Inferior parietal cortex (tissue), 1 donor: ENCODE data around the gene CAMTA1.

Source experiments
- DNase-seq: peaks from one replicate; pipeline ENCODE4 v3.0.0-alpha.2; 2016; ENCODE audit errors: extremely low spot score

CAMTA1 gene

DNA sequence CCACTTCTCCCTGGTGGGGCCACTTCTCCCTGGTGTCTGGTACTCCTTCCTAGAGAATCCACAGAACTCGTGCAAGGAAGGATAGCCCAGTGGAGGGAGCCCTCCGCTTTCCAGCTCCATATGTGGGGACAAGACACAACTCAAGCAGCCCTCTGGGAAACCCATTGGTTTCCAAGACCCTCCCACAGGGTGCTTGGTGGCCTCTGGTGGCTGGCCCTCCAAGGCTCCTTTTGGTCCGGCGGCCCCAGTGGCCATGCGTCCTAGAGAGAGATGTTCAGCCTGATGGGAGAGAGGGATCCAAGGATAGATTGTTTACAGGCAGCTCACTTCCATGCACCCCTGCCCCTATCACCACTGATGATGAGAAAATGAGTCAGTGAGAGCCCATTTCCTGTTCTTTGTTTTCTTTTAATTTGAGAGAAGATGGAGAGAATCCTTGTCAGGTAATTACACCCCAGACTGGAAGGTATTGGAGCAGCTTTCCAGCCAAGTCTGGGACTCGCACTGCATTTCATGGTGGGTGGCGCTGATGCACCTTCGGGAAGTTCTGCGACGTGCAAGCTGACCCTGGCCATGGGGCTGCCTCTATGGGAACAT is 499.7 kb downstream of the CAMTA1 start:
- DNase-seq, result no peak

DNA sequence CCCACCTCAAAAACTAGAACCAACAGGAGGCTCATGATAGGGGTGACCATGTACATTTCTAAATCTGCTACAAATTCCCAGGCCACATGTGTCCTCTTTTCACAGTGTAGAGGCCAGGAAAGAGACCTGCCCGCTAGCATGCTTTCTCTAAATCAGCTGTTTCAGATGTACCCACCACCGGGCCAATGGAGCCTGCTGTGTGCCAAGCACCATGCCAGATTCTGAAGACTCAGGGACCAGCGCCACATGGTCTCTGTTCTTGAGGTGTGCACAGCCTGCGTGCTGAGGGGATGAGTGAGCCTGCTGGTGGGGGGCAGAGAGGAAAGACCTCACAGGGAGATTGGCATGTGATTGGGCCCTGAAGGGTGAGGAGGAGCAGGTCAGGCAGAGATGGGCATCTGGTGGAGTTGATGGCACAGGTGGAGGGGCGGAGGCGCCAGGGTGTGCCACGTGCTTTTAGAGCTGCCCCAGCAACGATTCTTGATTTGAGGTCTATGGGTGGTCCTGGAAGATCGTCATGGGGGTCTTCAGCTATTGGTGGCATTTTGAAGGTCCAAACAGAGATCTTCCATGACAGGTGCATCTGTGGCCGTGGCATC is 500.7 kb downstream of the CAMTA1 start:
- no peak for DNase-seq

DNA sequence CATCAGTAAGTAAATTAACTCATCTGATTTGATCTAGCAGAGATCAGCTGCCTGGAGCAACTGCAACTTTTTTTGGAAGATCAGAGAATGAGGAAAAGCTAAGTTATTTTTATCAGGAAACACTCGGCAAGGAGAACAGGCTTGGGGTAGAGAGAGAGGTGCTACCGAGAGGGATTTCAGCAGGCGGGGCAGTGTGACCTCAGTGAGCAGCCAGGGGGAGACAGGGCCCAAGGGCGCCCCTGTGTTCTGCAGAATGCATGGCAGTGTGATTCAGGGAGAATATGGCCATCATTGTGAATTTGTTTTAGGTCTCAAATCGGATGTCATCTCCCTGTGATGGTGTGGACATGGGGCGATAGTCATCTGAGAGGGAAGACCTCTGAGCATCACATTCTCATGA is 501.8 kb downstream of the CAMTA1 start:
- DNase-seq, result no peak

DNA sequence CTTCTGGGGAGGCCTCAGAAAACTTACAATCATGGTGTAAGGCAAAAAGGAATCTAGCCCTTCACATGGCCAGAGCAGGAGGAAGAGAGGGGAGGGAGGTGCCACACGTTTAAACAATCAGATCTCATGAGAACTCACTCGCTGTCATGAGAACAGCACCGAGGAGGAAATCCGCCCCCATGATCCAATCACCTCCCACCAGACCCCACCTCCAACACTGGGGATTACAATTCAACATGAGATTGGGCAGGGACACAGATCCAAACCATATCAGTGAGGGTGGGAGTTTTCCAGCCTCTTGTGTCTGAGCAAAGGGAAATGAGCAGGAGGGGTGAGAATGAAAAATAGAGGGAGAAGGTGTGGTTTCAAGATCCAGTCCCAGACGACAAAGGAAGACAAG is 503.7 kb downstream of the CAMTA1 start:
- DNase-seq, result no peak

DNA sequence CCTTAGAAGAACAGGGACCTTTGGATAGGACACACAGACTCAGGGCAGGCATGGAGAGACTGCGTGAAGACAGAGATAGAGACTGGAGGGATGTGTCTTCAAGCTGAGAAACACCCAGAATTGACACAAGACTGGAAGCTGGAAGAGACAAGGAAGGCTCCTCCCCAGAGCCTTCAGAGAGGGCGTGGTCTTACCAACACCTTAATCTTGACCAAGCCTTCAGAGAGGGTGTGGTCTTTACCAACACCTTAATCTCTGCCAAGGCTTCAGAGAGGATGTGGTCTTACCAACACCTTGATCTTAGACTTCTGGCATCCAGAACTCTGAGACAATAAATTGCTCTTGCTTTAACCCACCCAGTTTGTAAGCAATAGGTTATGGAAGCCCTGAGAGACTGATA is 504.4 kb downstream of the CAMTA1 start:
- no peak for DNase-seq

DNA sequence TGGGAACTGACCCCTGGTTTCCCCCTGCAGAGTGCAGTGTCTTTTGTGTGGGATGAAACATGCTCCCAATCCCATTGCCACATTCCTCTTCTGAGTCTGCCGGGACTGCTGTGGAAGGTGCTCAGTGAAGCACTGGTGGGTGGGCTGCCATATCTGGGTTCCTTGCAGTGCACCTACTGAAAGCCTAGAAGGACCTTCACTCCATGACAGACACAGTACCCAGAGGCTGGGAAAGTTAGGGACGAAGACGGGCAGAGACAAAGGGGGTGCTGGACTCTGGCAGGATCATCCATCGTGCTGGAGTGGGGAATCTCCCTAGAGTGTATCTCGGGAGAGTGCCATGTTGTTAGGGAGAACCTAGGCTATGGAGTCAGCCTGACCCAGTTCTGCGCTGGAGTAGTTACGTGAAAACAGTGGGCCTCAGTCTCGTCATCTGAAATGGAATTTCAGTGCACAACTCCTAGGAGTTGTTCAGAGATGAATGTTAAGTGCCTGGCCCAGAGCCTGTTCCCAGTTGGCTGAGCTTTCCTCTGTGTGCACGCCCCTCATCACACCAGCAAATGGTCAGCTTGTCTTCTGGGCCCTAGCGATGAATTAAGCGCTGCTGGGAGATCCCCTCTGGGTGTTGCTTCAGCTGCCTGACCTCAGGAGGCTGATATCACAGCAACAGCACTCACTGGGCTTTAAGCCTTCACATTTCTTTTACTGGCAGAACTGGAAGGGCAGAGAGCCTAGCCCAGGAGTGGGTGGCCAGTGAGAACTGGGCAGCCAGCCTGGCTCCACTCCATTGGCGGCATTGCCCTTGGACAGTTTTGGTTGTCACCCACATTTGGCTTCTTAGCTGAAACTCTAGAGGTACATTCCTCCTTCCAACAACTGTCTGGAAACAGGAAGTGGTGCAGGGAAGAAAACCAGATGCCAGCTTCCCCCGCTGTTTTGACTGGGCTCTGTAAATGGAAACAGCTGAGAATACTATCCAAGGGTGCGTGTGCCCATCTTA is 506.0 kb downstream of the CAMTA1 start:
- peak; percentile 38 for DNase-seq

DNA sequence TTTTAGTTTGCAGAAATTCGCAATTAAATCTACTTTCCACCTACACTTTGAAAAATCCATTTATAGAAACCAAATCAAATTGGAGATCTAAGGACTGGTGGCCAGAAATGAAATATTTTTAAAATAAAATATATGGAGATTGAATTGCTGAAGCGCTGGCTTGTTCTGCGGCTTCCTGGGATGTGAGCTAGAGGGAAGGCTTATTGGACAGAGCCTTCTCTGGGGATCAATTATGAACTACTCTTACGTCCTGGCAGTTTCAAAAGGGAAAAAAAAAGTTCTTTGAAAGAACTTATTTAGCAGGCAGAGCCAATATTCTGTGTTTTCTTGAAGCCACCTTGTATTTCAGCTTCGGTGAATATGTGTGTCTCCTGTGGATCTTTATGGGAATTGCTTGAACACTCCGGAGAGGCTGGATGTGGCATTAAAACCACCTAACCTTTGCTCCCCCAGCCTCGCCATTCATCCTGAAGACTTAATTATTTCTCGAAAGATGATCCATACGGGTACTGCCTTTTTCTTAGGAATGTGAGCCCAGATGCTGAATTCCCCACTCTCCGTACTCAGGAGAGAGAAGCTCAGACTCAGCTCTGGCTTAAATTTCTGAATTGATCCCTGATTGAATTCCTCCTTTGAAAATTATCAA is 506.9 kb downstream of the CAMTA1 start:
- no peak for DNase-seq

DNA sequence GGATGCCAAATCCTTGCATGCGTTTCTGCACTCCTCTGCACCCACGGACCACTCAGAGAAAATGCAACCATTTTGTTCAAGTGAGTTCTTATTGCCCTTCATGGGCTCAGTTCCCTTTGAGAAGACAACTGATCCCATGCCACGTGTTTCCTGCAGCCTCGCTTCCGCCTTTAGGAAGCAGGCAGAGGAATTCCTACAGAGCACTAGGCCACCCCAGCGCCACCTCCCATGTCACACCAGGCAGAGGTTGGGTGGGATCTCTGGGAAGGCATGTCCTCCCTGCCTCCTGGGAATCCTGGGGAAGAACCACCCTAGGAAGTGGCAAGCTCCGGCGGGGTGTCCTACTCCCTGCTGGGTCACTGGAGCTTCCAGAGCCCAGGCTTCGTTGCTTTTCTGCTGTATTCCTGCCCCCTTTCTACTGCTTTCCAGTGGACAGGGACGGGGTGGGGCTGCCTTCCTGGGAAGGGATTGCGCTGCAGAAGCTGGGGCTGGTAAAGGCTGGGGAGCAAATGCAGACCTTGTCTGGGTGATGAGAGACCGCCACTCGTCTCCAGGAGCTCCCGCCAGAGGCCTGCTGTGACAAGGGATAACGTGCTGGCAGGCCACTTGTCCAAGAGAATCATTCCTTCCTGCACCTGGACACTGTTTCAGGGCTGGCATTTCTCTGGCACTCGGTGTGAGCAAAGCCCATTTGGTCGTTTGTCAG is 507.6 kb downstream of the CAMTA1 start:
- no peak for DNase-seq

DNA sequence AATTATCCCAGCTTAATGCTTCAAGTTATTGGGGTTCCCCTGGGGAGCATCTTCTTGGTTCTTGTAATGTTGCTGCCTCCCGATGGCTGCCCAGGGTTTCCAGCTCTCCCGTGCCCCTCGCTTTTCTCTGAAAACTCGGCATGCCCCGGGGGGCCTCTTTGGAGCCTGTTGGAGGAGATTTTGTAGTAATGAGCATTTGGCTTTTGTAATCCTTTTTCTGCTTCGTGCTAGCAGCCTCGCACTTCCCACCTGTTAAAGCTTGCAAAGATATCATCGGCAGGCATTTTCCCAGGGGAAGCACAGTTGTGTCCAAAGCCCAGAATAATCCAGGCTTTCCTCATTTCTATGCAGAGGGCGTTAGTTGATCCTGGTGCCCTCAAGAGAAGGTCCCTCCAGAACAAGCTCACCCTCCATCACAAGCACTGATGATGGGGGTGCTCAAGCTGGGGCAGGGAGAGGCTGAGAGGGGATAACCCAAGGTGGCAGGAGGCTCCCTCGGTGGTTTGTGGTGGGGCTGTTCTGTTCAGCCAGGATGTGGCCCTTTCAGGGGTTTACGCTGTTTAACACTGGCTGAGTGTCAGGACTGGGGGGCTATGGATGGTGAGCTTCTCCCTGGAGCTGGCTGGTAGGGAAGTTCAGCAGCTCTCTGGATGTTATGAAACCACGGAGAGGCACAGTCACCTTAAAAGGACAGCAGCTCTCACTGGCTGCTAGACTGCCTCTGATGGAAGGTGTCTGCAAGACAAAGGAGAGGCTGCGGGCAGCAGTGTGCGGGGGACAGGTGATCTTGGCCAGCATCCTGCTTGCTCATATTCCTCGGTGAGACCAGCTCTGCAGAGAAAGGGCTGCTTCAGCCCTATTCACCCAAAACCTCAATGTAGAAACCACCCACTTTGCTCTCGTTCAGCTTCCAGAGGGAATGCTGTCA is 508.7 kb downstream of the CAMTA1 start:
- DNase-seq, result no peak

DNA sequence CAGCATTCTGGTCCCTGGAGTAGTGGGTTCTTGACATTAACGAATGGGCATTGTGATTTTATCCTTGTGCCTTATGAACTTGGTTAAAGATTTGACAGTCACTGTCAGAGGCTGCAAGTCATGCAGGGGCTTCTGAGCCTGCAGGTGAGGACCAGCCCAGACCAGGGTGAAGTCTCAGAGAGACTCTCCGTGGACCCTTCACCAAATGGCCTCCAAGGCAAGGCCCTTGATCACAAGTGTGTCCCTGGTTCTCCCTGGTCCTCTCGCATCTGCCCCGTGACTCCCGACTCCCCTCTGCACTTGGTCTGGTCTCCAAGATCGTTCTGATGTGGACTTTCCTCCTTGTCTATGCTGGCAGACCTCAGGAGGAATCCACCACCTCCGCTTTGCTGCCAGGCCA is 509.4 kb downstream of the CAMTA1 start:
- no peak for DNase-seq

DNA sequence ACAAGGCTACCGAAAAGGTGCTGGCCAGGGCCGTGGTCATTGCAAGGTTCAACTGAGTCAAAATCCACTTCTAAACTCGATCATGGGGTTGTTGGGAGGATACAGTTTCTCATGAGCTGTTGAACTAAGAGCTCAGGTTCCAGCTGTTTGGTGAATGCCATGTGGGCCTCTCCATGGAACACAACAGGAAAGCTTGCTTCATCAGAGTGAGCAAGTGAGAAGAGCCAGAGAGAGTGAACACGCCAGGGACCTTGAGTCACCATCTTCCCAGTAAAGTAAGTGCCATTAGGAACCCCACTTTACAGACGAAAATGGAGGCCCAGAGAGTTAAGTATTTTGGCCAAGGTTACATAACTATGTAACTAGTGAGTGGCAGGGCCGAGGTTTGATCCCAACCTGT is 510.7 kb downstream of the CAMTA1 start:
- no peak for DNase-seq

DNA sequence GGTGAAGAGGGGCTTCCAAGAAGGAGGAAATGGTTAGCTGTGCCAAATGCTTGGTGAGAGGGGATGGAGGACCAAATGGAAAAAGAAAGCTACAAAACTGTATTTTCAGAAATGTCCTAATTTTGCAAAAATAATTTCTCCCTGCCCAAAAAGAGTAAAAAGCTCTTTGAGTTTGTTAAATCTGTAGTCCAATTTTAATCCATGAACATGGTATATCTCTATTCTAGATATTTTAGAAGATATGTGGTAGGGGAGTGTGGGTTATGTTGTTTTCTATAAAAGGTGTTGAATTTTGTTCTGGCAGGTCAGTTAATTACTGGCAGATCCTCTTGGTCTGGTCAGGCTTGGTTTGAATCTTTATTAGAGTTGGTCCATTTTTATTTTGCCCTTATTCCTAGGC is 511.7 kb downstream of the CAMTA1 start:
- DNase-seq, result no peak

DNA sequence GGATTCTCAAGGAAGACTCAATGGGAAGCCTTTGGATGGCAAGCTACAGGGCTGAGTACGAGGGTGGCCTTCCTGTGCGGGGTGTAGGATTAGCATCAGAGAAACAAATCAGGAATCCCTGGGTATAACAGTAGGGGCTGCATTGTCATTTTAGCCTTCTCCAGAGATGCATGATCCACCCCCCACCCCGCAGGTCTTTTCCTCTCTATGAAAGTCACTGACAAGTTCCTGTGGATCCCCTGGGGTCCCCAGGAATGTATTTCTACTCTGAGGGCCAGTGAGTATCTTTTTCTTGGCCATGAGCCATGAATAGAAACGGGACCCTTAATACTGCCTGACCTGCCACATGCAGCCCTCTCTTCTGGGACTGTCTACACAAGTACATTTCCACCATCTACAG is 512.9 kb downstream of the CAMTA1 start:
- DNase-seq, result no peak

DNA sequence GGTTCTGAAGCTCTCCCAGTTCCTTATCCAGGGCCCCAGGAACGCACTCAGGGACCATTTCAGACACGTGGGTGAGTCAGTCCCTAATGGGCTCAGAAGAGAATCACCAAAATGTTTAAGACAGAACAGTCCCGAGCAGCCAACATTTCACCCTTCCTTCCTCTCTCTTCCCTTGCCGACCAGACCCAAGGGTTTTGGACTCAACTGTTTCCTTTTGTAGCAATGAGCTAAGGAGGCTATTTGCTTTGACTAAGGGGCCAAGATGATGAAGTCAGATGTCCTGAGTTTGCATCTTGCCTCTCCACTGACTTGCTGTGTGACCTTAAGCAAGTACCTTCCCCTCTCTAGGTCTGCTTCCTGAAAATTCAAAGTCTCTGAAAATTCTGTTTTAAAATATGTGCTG is 513.5 kb downstream of the CAMTA1 start:
- no peak for DNase-seq

DNA sequence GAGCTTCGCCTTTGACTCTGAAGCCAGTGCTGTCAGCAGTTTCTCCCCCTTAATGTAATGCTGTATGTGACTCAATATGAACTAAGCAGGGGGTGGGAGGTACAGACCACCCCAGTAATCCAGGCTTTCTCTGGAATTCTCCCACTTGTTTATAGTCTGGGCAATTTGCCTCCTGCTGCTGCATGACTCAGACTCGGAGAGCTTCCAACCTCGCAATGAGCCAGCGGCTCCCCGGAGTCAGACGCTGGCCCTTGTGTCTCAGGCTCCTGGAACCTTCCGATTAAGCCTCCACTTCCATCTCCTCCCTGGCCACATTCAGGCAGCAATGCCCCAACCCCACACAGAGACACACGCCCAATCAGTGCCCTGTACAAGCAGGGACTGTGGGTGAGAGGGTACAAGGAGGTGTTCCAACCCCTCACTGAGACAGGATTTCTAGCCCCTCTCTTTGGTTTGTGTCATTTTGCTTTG is 514.1 kb downstream of the CAMTA1 start:
- DNase-seq, result peak; percentile 68

DNA sequence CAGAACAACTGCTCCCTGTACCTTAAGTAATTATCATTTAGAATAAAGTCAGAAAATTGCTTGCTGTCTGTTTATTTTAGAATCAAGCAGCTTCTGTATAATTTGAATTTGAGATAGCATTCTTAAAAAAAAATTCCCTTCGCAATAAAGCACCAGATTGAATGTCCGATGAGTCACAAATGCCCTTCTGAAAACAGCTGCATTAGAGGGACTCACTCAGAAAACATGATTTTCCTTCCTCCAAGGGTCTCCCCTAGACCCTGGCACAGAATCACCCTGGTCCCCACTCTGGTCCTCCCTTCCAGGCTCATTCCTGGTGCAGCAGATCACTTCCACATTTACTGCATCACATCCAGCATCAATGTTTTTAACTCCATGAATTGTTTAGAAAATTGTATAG is 514.7 kb downstream of the CAMTA1 start:
- DNase-seq, result no peak

DNA sequence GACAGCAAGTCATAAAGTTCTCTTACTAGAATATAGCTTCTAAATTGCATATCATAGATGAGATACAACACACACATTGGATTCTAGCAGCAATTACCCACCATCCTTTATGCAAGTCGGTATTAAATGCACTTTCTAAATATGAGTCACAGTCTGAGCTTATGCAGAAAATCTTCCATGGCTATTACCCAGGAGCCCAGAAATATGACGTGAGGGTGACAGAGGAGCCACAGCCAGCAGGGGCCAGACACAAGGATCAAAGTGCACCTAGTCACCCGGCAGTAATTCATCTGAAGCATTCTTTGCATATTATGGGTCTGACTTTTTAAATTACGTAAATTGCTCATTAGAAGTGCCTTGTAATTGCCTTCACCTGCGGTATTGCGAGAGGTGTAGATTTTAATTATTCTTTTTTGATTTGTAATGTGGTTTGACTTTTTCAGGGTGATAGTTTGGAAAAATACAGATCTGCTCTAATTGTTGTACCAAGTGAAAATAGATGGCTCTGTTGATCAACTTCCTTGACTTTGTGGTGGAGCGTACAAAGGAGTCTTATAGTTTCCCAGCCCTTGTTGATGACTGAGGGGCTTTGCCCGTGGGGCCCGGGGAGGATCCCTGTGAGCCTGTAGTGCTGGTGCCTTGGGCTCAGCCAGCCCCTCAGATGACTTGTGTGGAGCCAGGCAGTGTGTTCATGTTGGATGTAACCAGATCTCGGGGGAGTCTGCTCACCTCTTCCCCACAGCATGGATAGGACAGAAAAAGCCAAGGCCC is 515.8 kb downstream of the CAMTA1 start:
- DNase-seq, result no peak

DNA sequence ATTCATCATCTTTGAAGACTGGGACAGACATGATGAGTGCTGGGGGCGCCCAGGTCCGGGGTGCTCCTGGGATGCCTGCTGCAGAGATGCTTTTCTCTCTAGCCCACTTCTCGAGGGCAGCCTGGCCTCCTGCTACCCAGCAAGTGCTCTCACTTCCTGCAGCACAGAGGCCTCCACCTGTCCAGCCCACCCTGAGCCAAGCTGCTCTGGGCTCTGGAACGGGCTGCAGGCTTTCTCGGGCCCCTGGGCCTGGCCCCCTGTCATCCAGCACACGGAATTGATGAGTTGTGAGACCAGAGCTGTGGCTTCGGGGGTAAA is 516.4 kb downstream of the CAMTA1 start:
- DNase-seq, result no peak

DNA sequence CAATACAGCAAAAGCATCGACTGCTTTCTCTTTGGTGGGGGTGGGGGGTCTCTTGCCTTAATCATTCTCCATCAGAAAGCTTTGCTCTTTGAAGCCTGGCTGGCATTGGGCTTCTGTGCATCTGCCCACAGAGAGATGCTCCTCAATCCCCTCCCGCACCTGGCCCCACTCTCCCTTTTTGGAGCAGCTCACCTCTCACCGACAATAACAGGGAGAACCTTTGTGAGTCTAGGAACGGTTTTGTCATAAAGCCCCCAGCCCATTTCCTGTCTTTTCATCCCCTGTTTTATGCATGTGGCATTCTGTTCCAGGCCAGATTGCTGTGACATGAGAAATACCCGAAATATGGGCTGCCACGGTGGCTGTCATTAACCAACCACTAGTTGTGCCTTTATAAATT is 516.9 kb downstream of the CAMTA1 start:
- DNase-seq, result no peak

DNA sequence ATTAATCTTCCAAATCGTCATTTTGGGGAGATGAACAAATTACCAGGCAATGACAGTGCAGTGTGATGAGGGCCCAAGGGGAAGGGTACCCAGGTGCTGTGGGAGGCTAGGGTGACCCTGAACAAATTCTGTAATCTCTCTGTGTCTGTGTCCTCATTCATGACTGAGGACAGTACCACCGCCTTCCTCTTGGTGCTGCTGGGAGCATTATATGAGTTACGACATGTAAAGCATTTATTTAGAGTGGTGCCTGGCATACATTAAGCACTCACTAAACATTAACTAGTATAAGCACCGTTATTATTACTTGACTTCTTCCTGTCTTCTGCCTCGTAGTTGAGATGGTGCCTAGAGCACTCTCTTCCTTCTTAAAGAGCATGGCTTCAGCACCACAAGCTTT is 517.6 kb downstream of the CAMTA1 start:
- no peak for DNase-seq
